Measurements from ENCODE around the gene PCBP3. TPM values are rescaled to one million over a fixed set of nuclear protein-coding genes. Genes with fewer than 3 reads are reported as not detected.
"Not testable (repeated sequence)": the region's sequence is repeated elsewhere in the genome, so short reads cannot be mapped to it uniquely, and the experiment has no call there.

The PCBP3 gene
- total RNA-seq, 1 donor, result 1.1 TPM

GRCh38 chr21:45848805-45849204 lies 205.3 kb downstream of the PCBP3 start:
- H3K27me3 ChIP-seq (ENCODE audit: insufficient read depth, low read length), result peaks cover 21% of the 10 kb centered on the region
- H3K4me2 ChIP-seq (ENCODE audit: insufficient read depth, low read length), result no peak overlapping the region
- TF ChIP-seq CTCF (IDR thresholded peaks at IDR 0.05; ENCODE audit: extremely low read depth, low read depth, low read length), result no peak
- no peaks in the 10 kb centered on the region for H4K20me1 ChIP-seq (ENCODE audit: insufficient read depth, low read length)
- H3K4me1 ChIP-seq (ENCODE audit: insufficient read depth, low read length), result peaks cover 8% of the 10 kb centered on the region
- no peak overlapping the region for H2AFZ ChIP-seq (ENCODE audit: low read length)
- no peaks in the 10 kb centered on the region for H3K36me3 ChIP-seq (ENCODE audit: insufficient read depth, low read length)
- no peaks in the 10 kb centered on the region for H3K9me3 ChIP-seq (ENCODE audit: low read depth, low read length)
- H3K27ac ChIP-seq (ENCODE audit: low read depth, low read length), result no peak overlapping the region
- no peaks in the 10 kb centered on the region for H3K79me2 ChIP-seq (ENCODE audit: insufficient read depth, low read length)
- DNase-seq (ENCODE audit: insufficient read length, low spot score, missing footprints), result no peak
- H3K4me3 ChIP-seq (ENCODE audit: insufficient read depth, low read length), result no peak overlapping the region

- Histone ChIP-seq H2AFZ (ENCODE audit: low read length) (no peak overlapping the region), H3K4me1 (ENCODE audit: insufficient read depth, low read length) (peaks cover 8% of the 10 kb centered on the region), H3K27me3 (ENCODE audit: insufficient read depth, low read length) (peaks cover 27% of the 10 kb centered on the region), H3K4me3 (ENCODE audit: insufficient read depth, low read length) (no peak overlapping the region), H3K79me2 (ENCODE audit: insufficient read depth, low read length) (no peaks in the 10 kb centered on the region), H3K27ac (ENCODE audit: low read depth, low read length) (no peak overlapping the region), H4K20me1 (ENCODE audit: insufficient read depth, low read length) (no peaks in the 10 kb centered on the region), H3K4me2 (ENCODE audit: insufficient read depth, low read length) (no peak overlapping the region), H3K36me3 (ENCODE audit: insufficient read depth, low read length) (no peaks in the 10 kb centered on the region), H3K9me3 (ENCODE audit: low read depth, low read length) (no peaks in the 10 kb centered on the region)
- no peak for TF ChIP-seq CTCF (IDR thresholded peaks at IDR 0.05; ENCODE audit: extremely low read depth, low read depth, low read length)
- no peak for DNase-seq (ENCODE audit: insufficient read length, low spot score, missing footprints)
These were observed 206.1 kb downstream of the PCBP3 start for GRCh38 chr21:45849651-45850050.

- Histone ChIP-seq H3K4me2 (ENCODE audit: insufficient read depth, low read length) (no peak overlapping the region), H3K36me3 (ENCODE audit: insufficient read depth, low read length) (no peaks in the 10 kb centered on the region), H3K27ac (ENCODE audit: low read depth, low read length) (no peak overlapping the region), H3K4me1 (ENCODE audit: insufficient read depth, low read length) (peaks cover 8% of the 10 kb centered on the region), H2AFZ (ENCODE audit: low read length) (no peak overlapping the region), H3K27me3 (ENCODE audit: insufficient read depth, low read length) (peaks cover 27% of the 10 kb centered on the region), H4K20me1 (ENCODE audit: insufficient read depth, low read length) (no peaks in the 10 kb centered on the region), H3K9me3 (ENCODE audit: low read depth, low read length) (no peaks in the 10 kb centered on the region), H3K4me3 (ENCODE audit: insufficient read depth, low read length) (no peak overlapping the region), H3K79me2 (ENCODE audit: insufficient read depth, low read length) (no peaks in the 10 kb centered on the region)
- DNase-seq (ENCODE audit: insufficient read length, low spot score, missing footprints), result no peak
- TF ChIP-seq CTCF (IDR thresholded peaks at IDR 0.05; ENCODE audit: extremely low read depth, low read depth, low read length), result no peak
These were observed 206.7 kb downstream of the PCBP3 start for GRCh38 chr21:45850181-45850580.

GRCh38 chr21:45852386-45852785 lies 208.9 kb downstream of the PCBP3 start:
- DNase-seq (ENCODE audit: insufficient read length, low spot score, missing footprints); H3K79me2 ChIP-seq (ENCODE audit: insufficient read depth, low read length): not testable (repeated sequence)
- peaks cover 27% of the 10 kb centered on the region for H3K27me3 ChIP-seq (ENCODE audit: insufficient read depth, low read length)

More at GRCh38 chr21:45852386-45852785, 208.9 kb downstream of the PCBP3 start:
- not testable (repeated sequence) for H2AFZ ChIP-seq (ENCODE audit: low read length); H3K4me1 ChIP-seq (ENCODE audit: insufficient read depth, low read length); H3K9me3 ChIP-seq (ENCODE audit: low read depth, low read length); H3K27ac ChIP-seq (ENCODE audit: low read depth, low read length); H4K20me1 ChIP-seq (ENCODE audit: insufficient read depth, low read length); H3K4me2 ChIP-seq (ENCODE audit: insufficient read depth, low read length); H3K4me3 ChIP-seq (ENCODE audit: insufficient read depth, low read length); H3K36me3 ChIP-seq (ENCODE audit: insufficient read depth, low read length)
